Lower leg skin (tissue), 4 donors: Measurements from ENCODE around the gene ARHGEF4. TPM values are rescaled to one million over a fixed set of nuclear protein-coding genes. Genes with fewer than 3 reads are reported as not detected.
A peak's percentile ranks its signal among the peaks of the same experiment; 100 is the strongest.

Source experiments
- DNase-seq, 2 donors: peaks; one replicate each; pipeline ENCODE4 v3.0.0-alpha.2; 2019; ENCODE audit warnings: low spot score in 2 of 2
- H3K4me3 ChIP-seq: fragments of 200-600 bp; sonication (generic); 2 replicates; pipeline ENCODE4 v1.5.1; 2017; ENCODE audit warnings: mild to moderate bottlenecking, low read depth; ENCODE audit not compliant: poor library complexity, severe bottlenecking
- CTCF ChIP-seq, 3 donors: fragments of 450-650 bp; IDR thresholded peaks; one replicate each; pipeline ENCODE4 v1.5.1; 2016; ENCODE audit warnings: antibody characterized with exemption in 3 of 3, mild to moderate bottlenecking in 3 of 3, moderate library complexity in 2 of 3
- POLR2A ChIP-seq, 2 donors: fragments of 450-650 bp; IDR thresholded peaks; one replicate each; pipeline ENCODE4 v1.6.1; 2016 to 2017; ENCODE audit warnings: antibody characterized with exemption in 2 of 2, mild to moderate bottlenecking in 1 of 2, moderate library complexity in 1 of 2
- WGBS, 2 donors: methylation state at CpG; one replicate each; pipeline ENCODE4 v1.1.5; 2018; 5-methylcytosine and 5-hydroxymethylcytosine counted together
- intact Hi-C: fragments of 100-400 bp; cut with DNase I; formaldehyde crosslinking; loops from one replicate; pipeline ENCODE4 v1.15.0; 2023; ENCODE audit warnings: low total_unique reads
- total RNA-seq, 4 donors: library from RNA; depleted of rRNA; stranded (reverse); fragments of >200 nt; gene quantifications; one replicate each; pipeline ENCODE4 v1.1.0, GENCODE V29; 2016

The ARHGEF4 gene
- total RNA-seq, 4 donors from 2014 or later: 106 to 220 (median 120) TPM

- TF ChIP-seq POLR2A (IDR thresholded peaks at IDR 0.05) (no peak), CTCF (IDR thresholded peaks at IDR 0.05) (no peak)
- peak in 1 of 2 donors; percentile 49 for DNase-seq
- H3K4me3 ChIP-seq: no peak overlapping the region
- intact Hi-C loops: no loop called here
- 74 to 78% methylated on average over 23 of the region's 23 CpGs for WGBS, 2 donors
Observed at GRCh38 chr2:131040661-131041401, 204.1 kb downstream of the ARHGEF4 start.

GRCh38 chr2:131041402-131042147 lies 204.9 kb downstream of the ARHGEF4 start:
- intact Hi-C loops: no loop called here
- H3K4me3 ChIP-seq: no peak overlapping the region
- WGBS, 2 donors: 82 to 83% methylated on average over 12 to 14 of the region's 14 CpGs

GRCh38 chr2:131042148-131042775 lies 205.5 kb downstream of the ARHGEF4 start:
- peak in 1 of 2 donors; percentile 83 for DNase-seq
- H3K4me3 ChIP-seq: no peak overlapping the region
- WGBS, 2 donors: 75 to 86% methylated on average over 7 of the region's 7 CpGs
- intact Hi-C loops: no loop called here
- TF ChIP-seq POLR2A (IDR thresholded peaks at IDR 0.05) (no peak), CTCF (IDR thresholded peaks at IDR 0.05) (no peak)

More at GRCh38 chr2:131041402-131042147, 204.9 kb downstream of the ARHGEF4 start:
- TF ChIP-seq CTCF (IDR thresholded peaks at IDR 0.05) (no peak), POLR2A (IDR thresholded peaks at IDR 0.05) (no peak)
- DNase-seq: peak in 1 of 2 donors; percentile 78

GRCh38 chr2:131043199-131044074 lies 206.7 kb downstream of the ARHGEF4 start:
- DNase-seq: peak in 1 of 2 donors; percentile 78
- no peak for TF ChIP-seq CTCF (IDR thresholded peaks at IDR 0.05)
- TF ChIP-seq POLR2A (IDR thresholded peaks at IDR 0.05): no peak
- H3K4me3 ChIP-seq: no peak overlapping the region
- intact Hi-C loops: no loop called here
- WGBS, 2 donors: 79 to 82% methylated on average over 17 of the region's 18 CpGs

- DNase-seq: peak in 1 of 2 donors; percentile 80
- no peak overlapping the region for H3K4me3 ChIP-seq
- intact Hi-C loops: no loop called here
- WGBS, 2 donors: 89% methylated on average over 16 to 20 of the region's 24 CpGs
- TF ChIP-seq CTCF (IDR thresholded peaks at IDR 0.05) (no peak), POLR2A (IDR thresholded peaks at IDR 0.05) (no peak)
Observed at GRCh38 chr2:131044075-131044756, 207.5 kb downstream of the ARHGEF4 start.
